HG02981 (cell line): ENCODE data around the gene FIP1L1.
A peak's percentile ranks its signal among the peaks of the same experiment; 100 is the strongest.
"Not testable (repeated sequence)": the region's sequence is repeated elsewhere in the genome, so short reads cannot be mapped to it uniquely, and the experiment has no call there.

Source experiments
- ATAC-seq: cut with Tn5 transposase; IDR thresholded peaks from one replicate; pipeline ENCODE4 v1.9.1; 2021; ENCODE audit warnings: mild to moderate bottlenecking, moderate library complexity; ENCODE audit not compliant: unreplicated experiment

Gene FIP1L1

GRCh38 chr4:53377319-53378170 lies at the start of gene FIP1L1:
Gene FIP1L1, plus strand, starts transcription at chr4:53377641. Its CDS starts 198 bp downstream, at chr4:53377839.
- peak; percentile 89 for ATAC-seq

- not testable (repeated sequence) for ATAC-seq
Observed at GRCh38 chr4:53334916-53335315, 42.5 kb upstream of the FIP1L1 start.

GRCh38 chr4:53340145-53340544 lies 37.3 kb upstream of the FIP1L1 start:
- ATAC-seq: not testable (repeated sequence)

GRCh38 chr4:53346392-53346791 lies 31.0 kb upstream of the FIP1L1 start:
- ATAC-seq: not testable (repeated sequence)

- no peak for ATAC-seq
Observed at GRCh38 chr4:53346920-53347852, 30.3 kb upstream of the FIP1L1 start.

- ATAC-seq: no peak
Observed at GRCh38 chr4:53348046-53348445, 29.4 kb upstream of the FIP1L1 start.

GRCh38 chr4:53349091-53349491 lies 28.4 kb upstream of the FIP1L1 start:
- ATAC-seq: no peak

- no peak for ATAC-seq
Observed at GRCh38 chr4:53354012-53354722, 23.3 kb upstream of the FIP1L1 start.

GRCh38 chr4:53355930-53356521 lies 21.4 kb upstream of the FIP1L1 start:
- no peak for ATAC-seq

GRCh38 chr4:53361451-53361850 lies 16.0 kb upstream of the FIP1L1 start:
- no peak for ATAC-seq

- no peak for ATAC-seq
Observed at GRCh38 chr4:53362093-53362492, 15.3 kb upstream of the FIP1L1 start.

- ATAC-seq: no peak
Observed at GRCh38 chr4:53364624-53365023, 12.8 kb upstream of the FIP1L1 start.

- no peak for ATAC-seq
Observed at GRCh38 chr4:53365121-53365485, 12.3 kb upstream of the FIP1L1 start.

- peak; percentile 97 for ATAC-seq
Observed at GRCh38 chr4:53365486-53366300, 11.7 kb upstream of the FIP1L1 start, which contains the start of gene SCFD2. Gene SCFD2, minus strand, starts transcription at chr4:53366061.

- no peak for ATAC-seq
Observed at GRCh38 chr4:53366301-53366716, 11.1 kb upstream of the FIP1L1 start.

- no peak for ATAC-seq
Observed at GRCh38 chr4:53367721-53368120, 9.7 kb upstream of the FIP1L1 start.

- no peak for ATAC-seq
Observed at GRCh38 chr4:53371049-53371448, 6.4 kb upstream of the FIP1L1 start.

- ATAC-seq: no peak
Observed at GRCh38 chr4:53371843-53372521, 5.5 kb upstream of the FIP1L1 start.

GRCh38 chr4:53374777-53375258 lies 2.6 kb upstream of the FIP1L1 start:
- ATAC-seq: no peak
